HepG2 (cell line): Measurements from ENCODE around the gene CHM. TPM values are rescaled to one million over a fixed set of nuclear protein-coding genes. Genes with fewer than 3 reads are reported as not detected.

ENCODE experiments used
- ATAC-seq: fragments of 200-7000 bp; cut with Tn5 transposase; 3 replicates; pipeline ENCODE4 v1.9.1; 2020; ENCODE audit warnings: mild to moderate bottlenecking, moderate library complexity
- BruUV-seq: library from RNA; stranded (reverse); fragments of 400-500 nt; replicated peaks from 2 replicates; lab custom pipeline; 2021; lab: Mats Ljungman, UMichigan
- CTCF ChIA-PET: fragments of 300-600 bp; formaldehyde crosslinking; extraction: SDS; loops from one replicate; lab custom pipeline; 2021; ENCODE audit warnings: low total read pairs, inconsistent platforms, low intra/inter-chr PET ratio; lab: Yijun Ruan, JAX
- POLR2A ChIA-PET: fragments of 350-600 bp; sonication (Branson Sonifier 250); formaldehyde crosslinking; loops from one replicate; lab custom pipeline; 2020; ENCODE audit warnings: antibody characterized with exemption, inconsistent platforms; lab: Yijun Ruan, JAX
- DNase-seq: peaks from one replicate; pipeline ENCODE4 v3.0.0-alpha.2; 2015; ENCODE audit warnings: low spot score
- FAIRE-seq: peaks from 3 replicates; lab custom pipeline; 2011; peaks lifted over from hg19 to GRCh38; lab: Jason Lieb, UNC
- H2AFZ ChIP-seq: one replicate; pipeline ENCODE4 v1.6.1; 2011; ENCODE audit warnings: low read length, inconsistent platforms
- H3K27ac ChIP-seq: fragments of 300-600 bp; 3 replicates; pipeline ENCODE4 v1.8.0; 2011; ENCODE audit warnings: mixed run types, mild to moderate bottlenecking, mixed read lengths, low read length, inconsistent platforms; ENCODE audit not compliant: insufficient read depth; ENCODE audit errors: extremely low read length
- H3K27me3 ChIP-seq, 2 experiments: fragments of 200-600 bp in 1 of 2; 2 replicates in 1 of 2; 3 replicates in 1 of 2; pipeline versions ENCODE4 v1.6.0 to v1.8.0; 2011; ENCODE audit warnings: low read length in 2 of 2, mild to moderate bottlenecking in 2 of 2, moderate library complexity in 2 of 2, inconsistent platforms in 1 of 2; ENCODE audit not compliant: insufficient read depth in 2 of 2, control insufficient read depth in 1 of 2
- H3K36me3 ChIP-seq, 2 experiments: fragments of 200-600 bp in 1 of 2; replicated peaks in 1 of 2; 2 replicates in 1 of 2; 3 replicates in 1 of 2; pipeline versions ENCODE4 v1.5.1 to v1.8.0; 2011; ENCODE audit warnings: low read length in 2 of 2, inconsistent platforms in 1 of 2; ENCODE audit not compliant: insufficient read depth in 2 of 2, control insufficient read depth in 1 of 2
- H3K4me1 ChIP-seq: 2 replicates; pipeline ENCODE4 v1.5.1; 2012; ENCODE audit warnings: low read length, inconsistent platforms; ENCODE audit not compliant: insufficient read depth
- H3K4me2 ChIP-seq: 2 replicates; pipeline ENCODE4 v1.6.0; 2011; ENCODE audit warnings: low read depth, low read length, inconsistent platforms
- H3K4me3 ChIP-seq, 3 experiments: fragments of 200-600 bp in 1 of 3; sonication (generic), shearing (Covaris generic) in 1 of 3; replicated peaks in 1 of 3; 2 replicates each; pipeline ENCODE4 v1.5.1; 2011 to 2016; ENCODE audit warnings: low read length in 3 of 3, inconsistent platforms in 2 of 3, low read depth in 2 of 3, mild to moderate bottlenecking in 2 of 3, control low read depth in 1 of 3, mixed read lengths in 1 of 3; ENCODE audit not compliant: insufficient read depth in 1 of 3
- H3K79me2 ChIP-seq: one replicate; pipeline ENCODE4 v1.6.1; 2011; ENCODE audit warnings: low read length, inconsistent platforms; ENCODE audit not compliant: insufficient read depth
- H3K9ac ChIP-seq: 2 replicates; pipeline ENCODE4 v1.6.0; 2011; ENCODE audit warnings: mild to moderate bottlenecking, low read depth, low read length, inconsistent platforms; ENCODE audit not compliant: insufficient read depth
- H3K9me3 ChIP-seq: 2 replicates; pipeline ENCODE4 v1.5.1; 2012; ENCODE audit warnings: mild to moderate bottlenecking, low read length
- H4K20me1 ChIP-seq: 2 replicates; pipeline ENCODE4 v1.6.0; 2011; ENCODE audit warnings: inconsistent platforms, mild to moderate bottlenecking, low read length, moderate library complexity; ENCODE audit not compliant: insufficient read depth
- AGO1 ChIP-seq: fragments of 200-400 bp; formaldehyde crosslinking; IDR thresholded peaks from 2 replicates; pipeline ENCODE4 v1.6.1; 2017; ENCODE audit warnings: mild to moderate bottlenecking, low read depth, low read length, moderate library complexity; ENCODE audit not compliant: poor library complexity, severe bottlenecking
- E2F2 ChIP-seq: sonication (generic); formaldehyde crosslinking; IDR thresholded peaks from 2 replicates; pipeline ENCODE4 v1.4.0; 2020; ENCODE audit warnings: missing genetic modification reagents, borderline replicate concordance
- GFI1 ChIP-seq: sonication (generic); formaldehyde crosslinking; IDR thresholded peaks from 2 replicates; pipeline ENCODE4 v1.5.0; 2020; ENCODE audit warnings: missing genetic modification reagents, mild to moderate bottlenecking, borderline replicate concordance
- KAT8 ChIP-seq: IDR thresholded peaks from 2 replicates; pipeline ENCODE4 v1.6.1; 2016; ENCODE audit warnings: missing genetic modification reagents, missing compliant biosample characterization
- MIXL1 ChIP-seq: IDR thresholded peaks from 2 replicates; pipeline ENCODE4 v1.6.1; 2016
- NAIF1 ChIP-seq: sonication (generic); formaldehyde crosslinking; IDR thresholded peaks from 2 replicates; pipeline ENCODE4 v1.5.0; 2020; ENCODE audit warnings: mild to moderate bottlenecking, missing genetic modification reagents, borderline replicate concordance
- NFE2L1 ChIP-seq: sonication (generic); formaldehyde crosslinking; IDR thresholded peaks from 2 replicates; pipeline ENCODE4 v1.4.0; 2020; ENCODE audit warnings: missing genetic modification reagents, mild to moderate bottlenecking, borderline replicate concordance
- RBAK ChIP-seq: sonication (generic); formaldehyde crosslinking; IDR thresholded peaks from 2 replicates; pipeline ENCODE4 v1.5.1; 2020; ENCODE audit warnings: mild to moderate bottlenecking, missing genetic modification reagents
- RFX1 ChIP-seq: fragments of 450-650 bp; IDR thresholded peaks from 2 replicates; pipeline ENCODE4 v1.6.1; 2017
- ZNF274 ChIP-seq: sonication (generic); formaldehyde crosslinking; IDR thresholded peaks from 2 replicates; pipeline ENCODE4 v1.5.1; 2020; ENCODE audit warnings: mild to moderate bottlenecking, missing genetic modification reagents
- ZNF543 ChIP-seq: sonication (generic); formaldehyde crosslinking; IDR thresholded peaks from 2 replicates; pipeline ENCODE4 v1.4.0; 2020; ENCODE audit warnings: mild to moderate bottlenecking, missing genetic modification reagents
- WGBS: methylation state at CpG from one replicate; pipeline ENCODE4 v1.1.6; 2017; ENCODE audit warnings: low lambda C conversion rate; 5-methylcytosine and 5-hydroxymethylcytosine counted together
- in situ Hi-C: cut with HindIII; loops from 2 replicates; pipeline ENCODE4 v1.10.0; 2017; ENCODE audit warnings: low pct_unique_long_range_greater_than_20kb; ENCODE audit not compliant: extremely low pct_ligation_motif_present
- intact Hi-C: fragments of 100-400 bp; cut with micrococcal nuclease; formaldehyde crosslinking; loops from one replicate; pipeline ENCODE4 v1.10.0; 2022; ENCODE audit not compliant: unreplicated experiment
- polyA plus RNA-seq, 8 experiments: library from polyadenylated mRNA; depleted of rRNA in 3 of 8; stranded (reverse) in 7 of 8; unstranded in 1 of 8; fragments of >200 nt; fragmentation: Illumina TruSeq in 4 of 8; extraction: Trizol in 4 of 8; gene quantifications; 2 replicates each; pipeline versions ENCODE4 v1.2.1 to v1.2.3, GENCODE V29; 2011 to 2016; ENCODE audit warnings: low read depth in 4 of 8, missing spikeins in 1 of 8, mixed read lengths in 1 of 8; ENCODE audit not compliant: insufficient read depth in 1 of 8
- total RNA-seq, 5 experiments: library from RNA; depleted of rRNA; stranded (reverse); fragments of >200 nt; fragmentation: Illumina TruSeq; extraction: Trizol; gene quantifications; 2 replicates each; pipeline ENCODE4 v1.2.3, GENCODE V29; 2016; ENCODE audit warnings: low read depth in 1 of 5

Gene CHM
- total and polyA plus RNA-seq, 2 of the 13 experiments (the other 11 are each of a cell fraction or from before 2014, with no cell fraction given): 15.1 to 15.5 TPM

GRCh38 chrX:86033385-86033784, 14.0 kb downstream of the CHM start:
- H3K27ac ChIP-seq: no peak overlapping the region
- H4K20me1 ChIP-seq: no peaks in the 10 kb centered on the region
- CTCF ChIA-PET: no interaction called here
- ATAC-seq: no peak
- H3K4me3 ChIP-seq: no peak overlapping the region
- TF ChIP-seq NFE2L1 (CRISPR knock-in tag): no peak
- no peak for TF ChIP-seq ZNF543
- no peak for TF ChIP-seq E2F2 (CRISPR knock-in tag)
- TF ChIP-seq KAT8 (CRISPR knock-in tag): no peak
- no peak for TF ChIP-seq MIXL1 (CRISPR knock-in tag)
- no peak for TF ChIP-seq AGO1
- no peak for TF ChIP-seq RBAK
- TF ChIP-seq, all 625 proteins: peak for 0
- POLR2A ChIA-PET: no interaction called here
- H2AFZ ChIP-seq: no peak overlapping the region
- H3K9ac ChIP-seq: no peak overlapping the region
- H3K4me2 ChIP-seq: no peak overlapping the region
- H3K79me2 ChIP-seq: peaks cover 41% of the 10 kb centered on the region
- H3K27me3 ChIP-seq: no peaks in the 10 kb centered on the region
- H3K9me3 ChIP-seq: no peaks in the 10 kb centered on the region
- FAIRE-seq (no peak), DNase-seq (no peak)
- BruUV-seq: no TSS peak
- no peaks in the 10 kb centered on the region for H3K36me3 ChIP-seq
- peaks cover 6% of the 10 kb centered on the region; the same call in 1 of the 2 replicates for H3K4me1 ChIP-seq
- in situ Hi-C loops (no loop called here), intact Hi-C loops (no loop called here)

- ChIA-PET CTCF (no interaction called here), POLR2A (no interaction called here)
- 100% methylated on average over 2 of the region's 2 CpGs for WGBS
- Histone ChIP-seq H3K9ac (no peak overlapping the region), H3K27ac (no peak overlapping the region), H3K4me2 (no peak overlapping the region), H3K4me1 (no peaks in the 10 kb centered on the region), H2AFZ (no peak overlapping the region), H4K20me1 (no peaks in the 10 kb centered on the region), H3K36me3 (no peaks in the 10 kb centered on the region; a peak in 2 of 5 replicates), H3K79me2 (peaks cover 21% of the 10 kb centered on the region), H3K27me3 (no peaks in the 10 kb centered on the region), H3K4me3 (no peak overlapping the region), H3K9me3 (no peaks in the 10 kb centered on the region)
- BruUV-seq: no TSS peak
- intact Hi-C loops (no loop called here), in situ Hi-C loops (no loop called here)
- ATAC-seq (no peak), FAIRE-seq (no peak), DNase-seq (no peak)
- no peak for TF ChIP-seq GFI1 (CRISPR knock-in tag)
- no peak for TF ChIP-seq RFX1
- no peak for TF ChIP-seq NAIF1 (CRISPR knock-in tag)
- TF ChIP-seq ZNF274 (CRISPR knock-in tag): no peak
These were observed 18.7 kb downstream of the CHM start for GRCh38 chrX:86028681-86029080.
